HTERT RPE-1 (cell line): ENCODE measurements around the gene RUBCNL.

Source experiments
- in situ Hi-C: fragments of 300-500 bp; cut with MboI; formaldehyde crosslinking; loops from 4 replicates; pipeline ENCODE4 v1.14.3; 2020; ENCODE audit warnings: low sequenced_read_pairs

Gene RUBCNL

GRCh38 chr13:46342538-46342937, 44.5 kb downstream of the RUBCNL start:
- in situ Hi-C loops, result no loop called here

GRCh38 chr13:46341112-46341711, 45.8 kb downstream of the RUBCNL start:
- in situ Hi-C loops, result no loop called here

GRCh38 chr13:46340631-46341111, 46.4 kb downstream of the RUBCNL start:
- in situ Hi-C loops, result no loop called here

GRCh38 chr13:46340011-46340410, 47.0 kb downstream of the RUBCNL start:
- in situ Hi-C loops, result no loop called here

- in situ Hi-C loops, result no loop called here
Measured at GRCh38 chr13:46339035-46339666, 47.9 kb downstream of the RUBCNL start.

- in situ Hi-C loops, result no loop called here
Measured at GRCh38 chr13:46337700-46338099, 49.4 kb downstream of the RUBCNL start.

GRCh38 chr13:46334035-46334822, 52.8 kb downstream of the RUBCNL start:
- in situ Hi-C loops, result no loop called here

- in situ Hi-C loops, result no loop called here
Measured at GRCh38 chr13:46332772-46333171, 54.3 kb downstream of the RUBCNL start.

- in situ Hi-C loops, result no loop called here
Measured at GRCh38 chr13:46329624-46330023, 57.4 kb downstream of the RUBCNL start.

GRCh38 chr13:46327246-46327645, 59.8 kb downstream of the RUBCNL start:
- in situ Hi-C loops, result no loop called here

GRCh38 chr13:46324976-46325375, 62.1 kb downstream of the RUBCNL start:
- in situ Hi-C loops, result no loop called here

- in situ Hi-C loops, result no loop called here
Measured at GRCh38 chr13:46321494-46322225, 65.4 kb downstream of the RUBCNL start.

- in situ Hi-C loops, result no loop called here
Measured at GRCh38 chr13:46320821-46321220, 66.2 kb downstream of the RUBCNL start.

GRCh38 chr13:46320406-46320805, 66.6 kb downstream of the RUBCNL start:
- in situ Hi-C loops, result no loop called here

GRCh38 chr13:46318986-46319385, 68.1 kb downstream of the RUBCNL start:
- in situ Hi-C loops, result no loop called here

- in situ Hi-C loops, result no loop called here
Measured at GRCh38 chr13:46317120-46317519, 69.9 kb downstream of the RUBCNL start.

- in situ Hi-C loops, result no loop called here
Measured at GRCh38 chr13:46315491-46316075, 71.5 kb downstream of the RUBCNL start.

GRCh38 chr13:46315036-46315435, 72.0 kb downstream of the RUBCNL start:
- in situ Hi-C loops, result no loop called here

- in situ Hi-C loops, result no loop called here
Measured at GRCh38 chr13:46314587-46314986, 72.5 kb downstream of the RUBCNL start.

- in situ Hi-C loops, result no loop called here
Measured at GRCh38 chr13:46313432-46314257, 73.4 kb downstream of the RUBCNL start.
